HEK293 (cell line): ENCODE results near the gene ABCA3.

Experiments
- KLF10 ChIP-seq: fragments of 450-650 bp; IDR thresholded peaks from 2 replicates; pipeline ENCODE4 v1.5.1; 2018; ENCODE audit warnings: missing biosample characterization, mild to moderate bottlenecking, missing genetic modification characterization
- ZNF423 ChIP-seq: fragments of 450-650 bp; formaldehyde crosslinking; IDR thresholded peaks from 2 replicates; pipeline ENCODE4 v1.5.1; 2016; ENCODE audit warnings: missing biosample characterization, missing genetic modification characterization
- ZXDB ChIP-seq: fragments of 450-650 bp; formaldehyde crosslinking; IDR thresholded peaks from 2 replicates; pipeline ENCODE4 v1.5.1; 2016; ENCODE audit warnings: missing biosample characterization, missing genetic modification characterization

GRCh38 chr16:2246301-2246885, 94.1 kb downstream of the ABCA3 start:
- TF ChIP-seq ZXDB (tag by site-specific recombination): no peak
- no peak for TF ChIP-seq KLF10 (tag by site-specific recombination)
- TF ChIP-seq ZNF423: no peak
